ENCODE measurements around the gene IZUMO4. TPM values are rescaled to one million over a fixed set of nuclear protein-coding genes. Genes with fewer than 3 reads are reported as not detected.

IZUMO4 gene
- total and polyA plus RNA-seq, 2 donors (not counting 1 experiment from before 2014, with no cell fraction given): 34.8 to 93.9 TPM

- WGBS (ENCODE audit: insufficient coverage): 96% methylated on average over 23 of the region's 25 CpGs
- Histone ChIP-seq H3K4me3 (ENCODE audit: control extremely low read depth in 1 of 5, extremely low read depth in 1 of 5, insufficient read depth in 1 of 5, low read depth in 2 of 5, low read length in 4 of 5) (no peak overlapping the region), H3K79me2 (ENCODE audit: control insufficient read depth, insufficient read depth, low read length) (peaks cover 14% of the 10 kb centered on the region), H4K20me1 (ENCODE audit: control insufficient read depth, insufficient read depth, low read length, poor library complexity, severe bottlenecking) (peaks cover 45% of the 10 kb centered on the region), H3K36me3 (replicated peaks in 1 of 2; ENCODE audit: control extremely low read depth in 1 of 2, control insufficient read depth in 1 of 2, extremely low read depth in 1 of 2, insufficient read depth in 2 of 2, low read length in 1 of 2) (peaks cover 0 to 65% of the 10 kb centered on the region in 2 experiments), H2AFZ (ENCODE audit: insufficient read depth, low read depth, low read length, poor library complexity, severe bottlenecking) (no peak overlapping the region), H3K9me3 (ENCODE audit: control extremely low read depth in 1 of 3, control insufficient read depth in 2 of 3, insufficient read depth in 1 of 3, low read length in 2 of 3) (no peaks in the 10 kb centered on the region), H3K9ac (ENCODE audit: low read length) (no peak overlapping the region), H3K4me1 (ENCODE audit: control insufficient read depth in 2 of 2, insufficient read depth in 2 of 2, low read length in 2 of 2) (no peaks in the 10 kb centered on the region), H3K4me2 (replicated peaks; ENCODE audit: low read depth, low read length, poor library complexity, severe bottlenecking) (no peak overlapping the region), H3K27me3 (replicated peaks in 1 of 4; ENCODE audit: control extremely low read depth in 1 of 4, control insufficient read depth in 3 of 4, insufficient read depth in 4 of 4, low read length in 3 of 4) (no peaks in the 10 kb centered on the region), H3K27ac (ENCODE audit: low read length in 2 of 2) (no peak overlapping the region)
- H3K27ac Mint-ChIP-seq: no peak overlapping the region
- ATAC-seq (ENCODE audit: low read depth) (no peak), DNase-seq (no peak)
- intact Hi-C loops (cut with micrococcal nuclease): no loop called here
- TF ChIP-seq EZH2 (IDR thresholded peaks at IDR 0.05; ENCODE audit: borderline replicate concordance, insufficient read depth, low read depth, low read length, poor library complexity, severe bottlenecking): no peak
- TF ChIP-seq, protein P1, sequence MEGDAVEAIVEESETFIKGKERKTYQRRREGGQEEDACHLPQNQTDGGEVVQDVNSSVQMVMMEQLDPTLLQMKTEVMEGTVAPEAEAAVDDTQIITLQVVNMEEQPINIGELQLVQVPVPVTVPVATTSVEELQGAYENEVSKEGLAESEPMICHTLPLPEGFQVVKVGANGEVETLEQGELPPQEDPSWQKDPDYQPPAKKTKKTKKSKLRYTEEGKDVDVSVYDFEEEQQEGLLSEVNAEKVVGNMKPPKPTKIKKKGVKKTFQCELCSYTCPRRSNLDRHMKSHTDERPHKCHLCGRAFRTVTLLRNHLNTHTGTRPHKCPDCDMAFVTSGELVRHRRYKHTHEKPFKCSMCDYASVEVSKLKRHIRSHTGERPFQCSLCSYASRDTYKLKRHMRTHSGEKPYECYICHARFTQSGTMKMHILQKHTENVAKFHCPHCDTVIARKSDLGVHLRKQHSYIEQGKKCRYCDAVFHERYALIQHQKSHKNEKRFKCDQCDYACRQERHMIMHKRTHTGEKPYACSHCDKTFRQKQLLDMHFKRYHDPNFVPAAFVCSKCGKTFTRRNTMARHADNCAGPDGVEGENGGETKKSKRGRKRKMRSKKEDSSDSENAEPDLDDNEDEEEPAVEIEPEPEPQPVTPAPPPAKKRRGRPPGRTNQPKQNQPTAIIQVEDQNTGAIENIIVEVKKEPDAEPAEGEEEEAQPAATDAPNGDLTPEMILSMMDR (IDR thresholded peaks at IDR 0.05): no peak
- H3K9me3 Mint-ChIP-seq (ENCODE audit: insufficient read depth): no peaks in the 10 kb centered on the region
- POLR2A ChIA-PET: interaction anchor here (0.5 kb wide), 1 partner anchor 194 kb away, joined by 6 read pairs; no protein-coding TSS in a partner anchor
- no peak overlapping the region for H3K4me3 Mint-ChIP-seq
- H3K4me1 Mint-ChIP-seq: no peaks in the 10 kb centered on the region
- CTCF ChIA-PET: no interaction called here
- H3K27me3 Mint-ChIP-seq: no peaks in the 10 kb centered on the region
These were observed 27.1 kb downstream of the IZUMO4 start for GRCh38 chr19:2123682-2124387.

- Histone ChIP-seq H4K20me1 (ENCODE audit: control insufficient read depth, insufficient read depth, low read length, poor library complexity, severe bottlenecking) (peaks cover 64% of the 10 kb centered on the region), H3K9ac (ENCODE audit: low read length) (no peak overlapping the region), H3K79me2 (ENCODE audit: control insufficient read depth, insufficient read depth, low read length) (peaks cover 31% of the 10 kb centered on the region), H3K9me3 (ENCODE audit: control extremely low read depth in 1 of 3, control insufficient read depth in 2 of 3, insufficient read depth in 1 of 3, low read length in 2 of 3) (no peaks in the 10 kb centered on the region), H3K4me2 (replicated peaks; ENCODE audit: low read depth, low read length, poor library complexity, severe bottlenecking) (no peak overlapping the region), H3K27me3 (replicated peaks in 1 of 4; ENCODE audit: control extremely low read depth in 1 of 4, control insufficient read depth in 3 of 4, insufficient read depth in 4 of 4, low read length in 3 of 4) (no peaks in the 10 kb centered on the region), H3K4me1 (ENCODE audit: control insufficient read depth in 2 of 2, insufficient read depth in 2 of 2, low read length in 2 of 2) (no peaks in the 10 kb centered on the region), H3K27ac (ENCODE audit: low read length in 2 of 2) (no peak overlapping the region), H3K36me3 (replicated peaks in 1 of 2; ENCODE audit: control extremely low read depth in 1 of 2, control insufficient read depth in 1 of 2, extremely low read depth in 1 of 2, insufficient read depth in 2 of 2, low read length in 1 of 2) (peaks cover 0 to 69% of the 10 kb centered on the region in 2 experiments), H2AFZ (ENCODE audit: insufficient read depth, low read depth, low read length, poor library complexity, severe bottlenecking) (no peak overlapping the region), H3K4me3 (ENCODE audit: control extremely low read depth in 1 of 5, extremely low read depth in 1 of 5, insufficient read depth in 1 of 5, low read depth in 2 of 5, low read length in 4 of 5) (no peak overlapping the region)
- ATAC-seq (ENCODE audit: low read depth): no peak
- Mint-ChIP-seq H3K4me1 (no peaks in the 10 kb centered on the region), H3K4me3 (no peak overlapping the region), H3K27me3 (no peaks in the 10 kb centered on the region), H3K9me3 (ENCODE audit: insufficient read depth) (no peaks in the 10 kb centered on the region), H3K27ac (no peak overlapping the region)
- POLR2A ChIA-PET: no interaction called here
- CTCF ChIA-PET: no interaction called here
- TF ChIP-seq, protein P1 (IDR thresholded peaks at IDR 0.05): no peak
- no peak for TF ChIP-seq EZH2 (IDR thresholded peaks at IDR 0.05; ENCODE audit: borderline replicate concordance, insufficient read depth, low read depth, low read length, poor library complexity, severe bottlenecking)
- intact Hi-C loops (cut with micrococcal nuclease): no loop called here
- 98% methylated on average over 24 of the region's 24 CpGs for WGBS (ENCODE audit: insufficient coverage)
- DNase-seq: no peak
These were observed 30.3 kb downstream of the IZUMO4 start for GRCh38 chr19:2126879-2127518.

Data from B cell (primary cell).